Lower lobe of right lung (tissue), 2 donors: Measurements from ENCODE around the gene PTPRG. TPM values are rescaled to one million over a fixed set of nuclear protein-coding genes. Genes with fewer than 3 reads are reported as not detected.

ENCODE experiments used
- ATAC-seq, 2 donors: fragments of 200-7000 bp; cut with Tn5 transposase; one replicate each; pipeline ENCODE4 v1.9.1; 2020 to 2022; ENCODE audit warnings: mild to moderate bottlenecking in 2 of 2, moderate library complexity in 2 of 2
- DNase-seq: peaks from one replicate; pipeline ENCODE4 v3.0.0-alpha.2; 2020
- H3K27ac ChIP-seq: fragments of 200-600 bp; one replicate; pipeline ENCODE4 v1.8.0; 2022
- H3K27me3 ChIP-seq: fragments of 200-600 bp; one replicate; pipeline ENCODE4 v1.8.0; 2022; ENCODE audit warnings: low read depth
- H3K36me3 ChIP-seq: fragments of 200-600 bp; one replicate; pipeline ENCODE4 v1.8.0; 2022; ENCODE audit warnings: mild to moderate bottlenecking
- H3K4me1 ChIP-seq: fragments of 200-600 bp; one replicate; pipeline ENCODE4 v1.8.0; 2022
- H3K4me3 ChIP-seq: fragments of 200-600 bp; one replicate; pipeline ENCODE4 v1.8.0; 2022; ENCODE audit warnings: mild to moderate bottlenecking
- H3K9me3 ChIP-seq: fragments of 200-600 bp; one replicate; pipeline ENCODE4 v1.8.0; 2022
- intact Hi-C: fragments of 100-400 bp; cut with DNase I; formaldehyde crosslinking; loops from one replicate; pipeline ENCODE4 v1.11.0; 2022
- total RNA-seq: library from RNA; stranded (reverse); fragmentation: NEBNext Ultra II Directional; extraction: Animal tissue kit (Norgen Biotek cat#: 25700); gene quantifications from one replicate; pipeline ENCODE4 v1.2.1, GENCODE V29; 2021
- TF ChIP-seq, protein P1 (sequence below): fragments of 200-600 bp; IDR thresholded peaks from one replicate; pipeline ENCODE4 v1.8.0; 2022; ENCODE audit warnings: antibody characterized with exemption, mild to moderate bottlenecking
- donor health status: DM: no; HTN: yes; CAD: no; lungs with severe emphysema.

PTPRG gene
- total RNA-seq, 1 donor from 2014 or later: 67.6 TPM

- H3K9me3 ChIP-seq: no peaks in the 10 kb centered on the region
- H3K27me3 ChIP-seq: no peaks in the 10 kb centered on the region
- TF ChIP-seq, protein P1, sequence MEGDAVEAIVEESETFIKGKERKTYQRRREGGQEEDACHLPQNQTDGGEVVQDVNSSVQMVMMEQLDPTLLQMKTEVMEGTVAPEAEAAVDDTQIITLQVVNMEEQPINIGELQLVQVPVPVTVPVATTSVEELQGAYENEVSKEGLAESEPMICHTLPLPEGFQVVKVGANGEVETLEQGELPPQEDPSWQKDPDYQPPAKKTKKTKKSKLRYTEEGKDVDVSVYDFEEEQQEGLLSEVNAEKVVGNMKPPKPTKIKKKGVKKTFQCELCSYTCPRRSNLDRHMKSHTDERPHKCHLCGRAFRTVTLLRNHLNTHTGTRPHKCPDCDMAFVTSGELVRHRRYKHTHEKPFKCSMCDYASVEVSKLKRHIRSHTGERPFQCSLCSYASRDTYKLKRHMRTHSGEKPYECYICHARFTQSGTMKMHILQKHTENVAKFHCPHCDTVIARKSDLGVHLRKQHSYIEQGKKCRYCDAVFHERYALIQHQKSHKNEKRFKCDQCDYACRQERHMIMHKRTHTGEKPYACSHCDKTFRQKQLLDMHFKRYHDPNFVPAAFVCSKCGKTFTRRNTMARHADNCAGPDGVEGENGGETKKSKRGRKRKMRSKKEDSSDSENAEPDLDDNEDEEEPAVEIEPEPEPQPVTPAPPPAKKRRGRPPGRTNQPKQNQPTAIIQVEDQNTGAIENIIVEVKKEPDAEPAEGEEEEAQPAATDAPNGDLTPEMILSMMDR: no peak
- intact Hi-C loops: no loop called here
- ATAC-seq (no peak), DNase-seq (no peak)
- H3K36me3 ChIP-seq: no peaks in the 10 kb centered on the region
- no peak overlapping the region for H3K4me3 ChIP-seq
- H3K27ac ChIP-seq: no peak overlapping the region
- H3K4me1 ChIP-seq: no peaks in the 10 kb centered on the region
Measured at GRCh38 chr3:61774279-61774890, 213.0 kb downstream of the PTPRG start.

GRCh38 chr3:61776390-61776789, 215.0 kb downstream of the PTPRG start:
- ATAC-seq (no peak), DNase-seq (no peak)
- H3K36me3 ChIP-seq: no peaks in the 10 kb centered on the region
- no peaks in the 10 kb centered on the region for H3K27me3 ChIP-seq
- H3K9me3 ChIP-seq: no peaks in the 10 kb centered on the region
- intact Hi-C loops: no loop called here
- no peak overlapping the region for H3K4me3 ChIP-seq
- H3K27ac ChIP-seq: no peak overlapping the region
- H3K4me1 ChIP-seq: peaks cover 5% of the 10 kb centered on the region
- TF ChIP-seq, protein P1: no peak

- intact Hi-C loops: no loop called here
- TF ChIP-seq, protein P1: no peak
- no peak for DNase-seq
- Histone ChIP-seq H3K4me1 (peaks cover 5% of the 10 kb centered on the region), H3K27ac (no peak overlapping the region), H3K27me3 (no peaks in the 10 kb centered on the region), H3K9me3 (no peaks in the 10 kb centered on the region), H3K4me3 (no peak overlapping the region), H3K36me3 (no peaks in the 10 kb centered on the region)
- ATAC-seq: no peak
Measured at GRCh38 chr3:61777483-61777882, 216.1 kb downstream of the PTPRG start.

GRCh38 chr3:61778095-61778494, 216.7 kb downstream of the PTPRG start:
- no peak for DNase-seq
- Histone ChIP-seq H3K4me3 (no peak overlapping the region), H3K27ac (no peak overlapping the region), H3K27me3 (no peaks in the 10 kb centered on the region), H3K9me3 (no peaks in the 10 kb centered on the region), H3K4me1 (peaks cover 5% of the 10 kb centered on the region), H3K36me3 (no peaks in the 10 kb centered on the region)
- TF ChIP-seq, protein P1: no peak
- intact Hi-C loops: no loop called here
- no peak for ATAC-seq

- H3K9me3 ChIP-seq: no peaks in the 10 kb centered on the region
- DNase-seq: no peak
- no peak overlapping the region for H3K4me3 ChIP-seq
- H3K4me1 ChIP-seq: peaks cover 5% of the 10 kb centered on the region
- intact Hi-C loops: no loop called here
- TF ChIP-seq, protein P1: no peak
- H3K27me3 ChIP-seq: no peaks in the 10 kb centered on the region
- H3K27ac ChIP-seq: no peak overlapping the region
- H3K36me3 ChIP-seq: no peaks in the 10 kb centered on the region
- ATAC-seq: no peak
Measured at GRCh38 chr3:61780016-61780415, 218.6 kb downstream of the PTPRG start.
